Cardiac fibroblast (primary cell): ENCODE measurements around the gene RIMS3.
A peak's percentile ranks its signal among the peaks of the same experiment; 100 is the strongest.

Experiments used
- DNase-seq, 2 donors: peaks; one replicate each; pipeline versions ENCODE4 v3.0.0 to v3.0.0-alpha.2; 2010; ENCODE audit warnings: low read depth in 2 of 2
- H3K4me3 ChIP-seq, 2 donors: replicated peaks in 1 of 2; 1 replicate in 1 of 2; 2 replicates in 1 of 2; pipeline ENCODE4 v1.5.1; 2011; ENCODE audit warnings: low read depth in 2 of 2, low read length in 2 of 2, mild to moderate bottlenecking in 2 of 2, moderate library complexity in 1 of 2
- CTCF ChIP-seq: IDR thresholded peaks from one replicate; pipeline ENCODE4 v1.5.1; 2011; ENCODE audit warnings: low read depth, mild to moderate bottlenecking, low read length, inconsistent platforms

RIMS3 gene

GRCh38 chr1:40649592-40649930 lies 15.9 kb downstream of the RIMS3 start:
- no peak for TF ChIP-seq CTCF

GRCh38 chr1:40648928-40649591 lies 16.4 kb downstream of the RIMS3 start:
- DNase-seq = no peak
- no peak overlapping the region for H3K4me3 ChIP-seq
- TF ChIP-seq CTCF = no peak

More at GRCh38 chr1:40649592-40649930, 15.9 kb downstream of the RIMS3 start:
- DNase-seq = no peak
- H3K4me3 ChIP-seq = no peak overlapping the region

- H3K4me3 ChIP-seq = no peak overlapping the region
- TF ChIP-seq CTCF = no peak
- DNase-seq = no peak
Measured at GRCh38 chr1:40648200-40648599, 17.3 kb downstream of the RIMS3 start.

GRCh38 chr1:40646315-40646714 lies 19.2 kb downstream of the RIMS3 start:
- no peak for TF ChIP-seq CTCF
- H3K4me3 ChIP-seq = no peak overlapping the region
- peak; percentile 22 to 71 for DNase-seq

GRCh38 chr1:40645118-40645680 lies 20.3 kb downstream of the RIMS3 start:
- no peak overlapping the region for H3K4me3 ChIP-seq
- TF ChIP-seq CTCF = no peak
- no peak for DNase-seq

GRCh38 chr1:40641601-40642242 lies 23.8 kb downstream of the RIMS3 start:
- no peak for DNase-seq
- TF ChIP-seq CTCF = no peak

More at GRCh38 chr1:40641601-40642242, 23.8 kb downstream of the RIMS3 start:
- H3K4me3 ChIP-seq = no peak overlapping the region
